K562 (cell line): ENCODE data around the gene PRDX1. TPM values are rescaled to one million over a fixed set of nuclear protein-coding genes. Genes with fewer than 3 reads are reported as not detected.

Experiments
- ATF7 ChIP-seq: fragments of 450-650 bp; IDR thresholded peaks from 2 replicates; pipeline ENCODE4 v1.7.1; 2014; ENCODE audit warnings: mild to moderate bottlenecking, moderate library complexity
- BRD9 ChIP-seq: fragments of 450-650 bp; IDR thresholded peaks from 2 replicates; pipeline ENCODE4 v1.6.1; 2018; ENCODE audit warnings: low read depth; ENCODE audit not compliant: partially characterized antibody
- CBFA2T3 ChIP-seq: fragments of 450-650 bp; IDR thresholded peaks from 2 replicates; pipeline ENCODE4 v1.6.1; 2017
- CHD1 ChIP-seq: fragments of 200-600 bp; sonication (generic); IDR thresholded peaks from one replicate; pipeline ENCODE4 v1.6.1; 2012; ENCODE audit warnings: mild to moderate bottlenecking, moderate library complexity, low read length, inconsistent platforms
- CHD4 ChIP-seq: fragments of 200-600 bp; sonication (generic); IDR thresholded peaks from 3 replicates; pipeline ENCODE4 v1.6.1; 2012; ENCODE audit warnings: low read depth, mild to moderate bottlenecking, mixed read lengths, low read length, inconsistent platforms; ENCODE audit not compliant: insufficient read depth, insufficient replicate concordance, poor library complexity, severe bottlenecking
- DACH1 ChIP-seq: fragments of 450-650 bp; IDR thresholded peaks from 2 replicates; pipeline ENCODE4 v1.6.1; 2018; ENCODE audit not compliant: partially characterized antibody
- E2F8 ChIP-seq: fragments of 450-650 bp; IDR thresholded peaks from 2 replicates; pipeline ENCODE4 v1.7.1; 2018; ENCODE audit warnings: mild to moderate bottlenecking, low read depth; ENCODE audit not compliant: partially characterized antibody
- ERF ChIP-seq: fragments of 450-650 bp; formaldehyde crosslinking; IDR thresholded peaks from 2 replicates; pipeline ENCODE4 v1.4.0; 2020; ENCODE audit warnings: mild to moderate bottlenecking, mixed read lengths
- FOXP1 ChIP-seq: sonication (generic); formaldehyde crosslinking; IDR thresholded peaks from 2 replicates; pipeline ENCODE4 v1.8.0; 2022; ENCODE audit warnings: mild to moderate bottlenecking, missing genetic modification reagents
- HDAC2 ChIP-seq: fragments of 450-650 bp; IDR thresholded peaks from 2 replicates; pipeline ENCODE4 v1.6.1; 2016; ENCODE audit warnings: mild to moderate bottlenecking
- MAZ ChIP-seq, 2 experiments: fragments of 450-650 bp in 1 of 2; sonication (generic) in 1 of 2; formaldehyde crosslinking; IDR thresholded peaks in 1 of 2; conservative IDR thresholded peaks in 1 of 2; 2 replicates each; pipeline versions ENCODE4 v1.4.0 to v1.5.0; 2020; ENCODE audit warnings: mild to moderate bottlenecking in 1 of 2, missing genetic modification reagents in 1 of 2
- NFE2L1 ChIP-seq: fragments of 450-650 bp; IDR thresholded peaks from 2 replicates; pipeline ENCODE4 v1.6.1; 2016; ENCODE audit warnings: missing genetic modification characterization, low read depth, mild to moderate bottlenecking, missing compliant biosample characterization, moderate library complexity, borderline replicate concordance
- NKRF ChIP-seq: fragments of 450-650 bp; IDR thresholded peaks from 2 replicates; pipeline ENCODE4 v1.6.1; 2016; ENCODE audit warnings: borderline replicate concordance
- SIN3A ChIP-seq, 2 experiments: fragments of 150-350 bp in 1 of 2; IDR thresholded peaks; 2 replicates each; pipeline ENCODE4 v1.6.1; 2011 to 2016; ENCODE audit warnings: borderline replicate concordance in 2 of 2, low read depth in 2 of 2, low read length in 2 of 2, mild to moderate bottlenecking in 2 of 2, moderate library complexity in 2 of 2; ENCODE audit not compliant: control insufficient read depth in 1 of 2
- SREBF1 ChIP-seq: fragments of 150-350 bp; IDR thresholded peaks from 2 replicates; pipeline ENCODE4 v1.6.1; 2014; ENCODE audit warnings: antibody characterized with exemption, low read depth, low read length, borderline replicate concordance
- ZNF384 ChIP-seq: IDR thresholded peaks from 2 replicates; pipeline ENCODE4 v1.6.1; 2012; ENCODE audit warnings: low read depth, low read length, improper control_type of control experiment
- ZNF695 ChIP-seq: fragments of 450-650 bp; formaldehyde crosslinking; IDR thresholded peaks from 2 replicates; pipeline ENCODE4 v1.4.0; 2020; ENCODE audit warnings: mild to moderate bottlenecking, moderate library complexity
- ZNF785 ChIP-seq: fragments of 250-450 bp; sonication (Bioruptor Pico); IDR thresholded peaks from 2 replicates; pipeline ENCODE4 v1.4.0; 2020; ENCODE audit warnings: mild to moderate bottlenecking
- polyA plus RNA-seq, 8 experiments: library from polyadenylated mRNA; depleted of rRNA in 4 of 8; stranded (reverse) in 5 of 8; unstranded in 3 of 8; fragments of >200 nt; fragmentation: Nextera tagmentation in 2 of 8; fragmentation: Illumina TruSeq in 1 of 8; extraction: Ambion mirVana in 2 of 8; extraction: Trizol in 1 of 8; gene quantifications; 2 replicates each; pipeline versions ENCODE4 v1.2.1 to v1.2.3, GENCODE V29; 2011 to 2014; ENCODE audit warnings: inconsistent platforms in 1 of 8, missing spikeins in 1 of 8
- total RNA-seq, 7 experiments: library from RNA; depleted of rRNA in 6 of 7; stranded (reverse); fragments of >200 nt in 6 of 7; fragmentation: Illumina TruSeq in 2 of 7; extraction: Trizol in 2 of 7; gene quantifications; 2 replicates each; pipeline versions ENCODE4 v1.2.1 to v1.2.3, GENCODE V29; 2011 to 2021; ENCODE audit warnings: low replicate concordance in 1 of 7
- TF ChIP-seq, protein P1 (sequence below): fragments of 250-450 bp; sonication (Bioruptor Pico); IDR thresholded peaks from 2 replicates; pipeline ENCODE4 v1.4.0; 2020; ENCODE audit warnings: mild to moderate bottlenecking, moderate library complexity
- TF ChIP-seq, protein P2 (sequence below): fragments of 250-450 bp; sonication (Bioruptor Pico); IDR thresholded peaks from 2 replicates; pipeline ENCODE4 v1.8.0; 2022; ENCODE audit warnings: moderate library complexity, mild to moderate bottlenecking, inconsistent platforms

Gene PRDX1
- total and polyA plus RNA-seq, 9 of the 15 experiments (the other 6 are each of a cell fraction or from before 2014, with no cell fraction given): 748 to 2,388 (median 1,045) TPM

DNA sequence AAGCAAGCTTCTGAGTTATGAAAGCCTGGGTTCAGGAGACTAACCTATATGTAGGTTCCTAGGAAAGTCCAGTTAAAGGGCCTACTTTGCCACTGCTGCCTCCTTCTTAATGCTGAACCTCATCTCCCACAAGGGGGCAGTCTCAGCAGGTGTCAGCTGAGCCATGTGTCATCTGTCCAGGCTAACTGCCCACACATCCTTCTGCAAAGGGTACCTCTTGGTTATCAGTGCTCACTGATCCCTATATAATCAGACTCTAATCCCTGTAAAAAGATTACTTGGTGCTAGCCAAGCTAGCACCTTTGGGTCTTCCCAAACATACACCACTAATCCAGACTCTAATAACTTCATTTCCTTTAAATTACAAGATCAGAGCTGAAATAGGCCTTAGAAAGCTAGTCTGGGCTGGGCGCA, 9.0 kb downstream of the PRDX1 start (continued):
- peak; percentile 49; the same call in 1 of the 2 replicates for TF ChIP-seq NKRF
- TF ChIP-seq FOXP1 (CRISPR knock-in tag): no peak
- 0 out of 2 replicates have a peak, but pooled peaks have one; percentile 28 for TF ChIP-seq ATF7
- 0 out of 2 replicates have a peak, but pooled peaks have one; percentile 17 for TF ChIP-seq ERF (CRISPR knock-in tag)
- no peak for TF ChIP-seq ZNF695 (CRISPR knock-in tag)
- 0 out of 2 replicates have a peak, but pooled peaks have one; percentile 19 for TF ChIP-seq SREBF1
- peak; percentile 77 to 93; a peak in 3 of 4 replicates for TF ChIP-seq SIN3A (IDR thresholded peaks at IDR 0.05; ENCODE audit: borderline replicate concordance in 2 of 2, control insufficient read depth in 1 of 2, low read depth in 2 of 2, low read length in 2 of 2)
- TF ChIP-seq CBFA2T3: peak; percentile 35; the same call in 1 of the 2 replicates
- no peak for TF ChIP-seq NFE2L1 (tag)
- TF ChIP-seq CHD4: no peak
- TF ChIP-seq BRD9: no peak
- peak; percentile 54 for TF ChIP-seq ZNF384
- TF ChIP-seq, protein P1, sequence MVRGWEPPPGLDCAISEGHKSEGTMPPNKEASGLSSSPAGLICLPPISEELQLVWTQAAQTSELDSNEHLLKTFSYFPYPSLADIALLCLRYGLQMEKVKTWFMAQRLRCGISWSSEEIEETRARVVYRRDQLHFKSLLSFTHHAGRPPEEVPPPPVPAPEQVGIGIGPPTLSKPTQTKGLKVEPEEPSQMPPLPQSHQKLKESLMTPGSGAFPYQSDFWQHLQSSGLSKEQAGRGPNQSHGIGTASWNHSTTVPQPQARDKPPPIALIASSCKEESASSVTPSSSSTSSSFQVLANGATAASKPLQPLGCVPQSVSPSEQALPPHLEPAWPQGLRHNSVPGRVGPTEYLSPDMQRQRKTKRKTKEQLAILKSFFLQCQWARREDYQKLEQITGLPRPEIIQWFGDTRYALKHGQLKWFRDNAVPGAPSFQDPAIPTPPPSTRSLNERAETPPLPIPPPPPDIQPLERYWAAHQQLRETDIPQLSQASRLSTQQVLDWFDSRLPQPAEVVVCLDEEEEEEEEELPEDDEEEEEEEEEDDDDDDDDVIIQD (CRISPR knock-in tag): no peak
- peak in 1 of 2 experiments; percentile 32; a peak in 1 of 4 replicates for TF ChIP-seq MAZ (CRISPR knock-in tag; conservative IDR thresholded peaks at IDR 0.05 in 1 of 2, IDR thresholded peaks at IDR 0.05 in 1 of 2)
- TF ChIP-seq CHD1: no peak
- TF ChIP-seq DACH1: peak; percentile 74
- TF ChIP-seq, protein P2, sequence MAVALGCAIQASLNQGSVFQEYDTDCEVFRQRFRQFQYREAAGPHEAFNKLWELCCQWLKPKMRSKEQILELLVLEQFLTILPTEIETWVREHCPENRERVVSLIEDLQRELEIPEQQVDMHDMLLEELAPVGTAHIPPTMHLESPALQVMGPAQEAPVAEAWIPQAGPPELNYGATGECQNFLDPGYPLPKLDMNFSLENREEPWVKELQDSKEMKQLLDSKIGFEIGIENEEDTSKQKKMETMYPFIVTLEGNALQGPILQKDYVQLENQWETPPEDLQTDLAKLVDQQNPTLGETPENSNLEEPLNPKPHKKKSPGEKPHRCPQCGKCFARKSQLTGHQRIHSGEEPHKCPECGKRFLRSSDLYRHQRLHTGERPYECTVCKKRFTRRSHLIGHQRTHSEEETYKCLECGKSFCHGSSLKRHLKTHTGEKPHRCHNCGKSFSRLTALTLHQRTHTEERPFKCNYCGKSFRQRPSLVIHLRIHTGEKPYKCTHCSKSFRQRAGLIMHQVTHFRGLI (CRISPR knock-in tag): no peak
- 0 out of 2 replicates have a peak, but pooled peaks have one; percentile 42 for TF ChIP-seq HDAC2
- TF ChIP-seq ZNF785: no peak
- TF ChIP-seq E2F8: no peak
